Amniotic epithelial cell (primary cell): ENCODE results near the gene NDST4.

ENCODE experiments used
- DNase-seq: peaks from one replicate; pipeline ENCODE4 v3.0.0-alpha.2; 2010; ENCODE audit warnings: low read depth

The NDST4 gene

GRCh38 chr4:114785570-114785969, 327.9 kb downstream of the NDST4 start:
- no peak for DNase-seq

GRCh38 chr4:114783215-114783595, 330.2 kb downstream of the NDST4 start:
- no peak for DNase-seq

- no peak for DNase-seq
Observed at GRCh38 chr4:114782415-114783214, 330.8 kb downstream of the NDST4 start.

GRCh38 chr4:114780205-114780604, 333.2 kb downstream of the NDST4 start:
- no peak for DNase-seq
